ENCODE data around the gene TATDN3.

The TATDN3 gene

GRCh38 chr1:212797681-212798080, 6.0 kb downstream of the TATDN3 start:
- TF ChIP-seq CTCF (IDR thresholded peaks at IDR 0.05; ENCODE audit: borderline replicate concordance, control extremely low read depth, extremely low read depth, insufficient read depth, missing control alignments), result no peak
- DNase-seq (ENCODE audit: low spot score), result no peak
- in situ Hi-C loops (cut with MboI; ENCODE audit: low sequenced_read_pairs, unreplicated experiment), result no loop called here

- TF ChIP-seq CTCF (IDR thresholded peaks at IDR 0.05; ENCODE audit: borderline replicate concordance, control extremely low read depth, extremely low read depth, insufficient read depth, missing control alignments), result no peak
- DNase-seq (ENCODE audit: low spot score), result no peak
- in situ Hi-C loops (cut with MboI; ENCODE audit: low sequenced_read_pairs, unreplicated experiment), result no loop called here
Measured at GRCh38 chr1:212805767-212806166, 14.1 kb downstream of the TATDN3 start.

- DNase-seq (ENCODE audit: low spot score), result no peak
- in situ Hi-C loops (cut with MboI; ENCODE audit: low sequenced_read_pairs, unreplicated experiment), result no loop called here
- TF ChIP-seq CTCF (IDR thresholded peaks at IDR 0.05; ENCODE audit: borderline replicate concordance, control extremely low read depth, extremely low read depth, insufficient read depth, missing control alignments), result no peak
Measured at GRCh38 chr1:212814537-212815334, 23.0 kb downstream of the TATDN3 start.

GRCh38 chr1:212816567-212817278, 25.0 kb downstream of the TATDN3 start:
- DNase-seq (ENCODE audit: low spot score), result no peak
- TF ChIP-seq CTCF (IDR thresholded peaks at IDR 0.05; ENCODE audit: borderline replicate concordance, control extremely low read depth, extremely low read depth, insufficient read depth, missing control alignments), result no peak
- in situ Hi-C loops (cut with MboI; ENCODE audit: low sequenced_read_pairs, unreplicated experiment), result no loop called here

GRCh38 chr1:212819726-212820125, 28.0 kb downstream of the TATDN3 start:
- peak; percentile 50 for DNase-seq (ENCODE audit: low spot score)
- in situ Hi-C loops (cut with MboI; ENCODE audit: low sequenced_read_pairs, unreplicated experiment), result no loop called here

GRCh38 chr1:212820969-212821368, 29.3 kb downstream of the TATDN3 start:
- no peak for TF ChIP-seq CTCF (IDR thresholded peaks at IDR 0.05; ENCODE audit: borderline replicate concordance, control extremely low read depth, extremely low read depth, insufficient read depth, missing control alignments)
- in situ Hi-C loops (cut with MboI; ENCODE audit: low sequenced_read_pairs, unreplicated experiment), result no loop called here
- no peak for DNase-seq (ENCODE audit: low spot score)

More at GRCh38 chr1:212819726-212820125, 28.0 kb downstream of the TATDN3 start:
- TF ChIP-seq CTCF (IDR thresholded peaks at IDR 0.05; ENCODE audit: borderline replicate concordance, control extremely low read depth, extremely low read depth, insufficient read depth, missing control alignments), result no peak

Data from GM13976 (cell line).